Measurements from ENCODE around the gene SLC25A1.

SLC25A1 gene

DNA sequence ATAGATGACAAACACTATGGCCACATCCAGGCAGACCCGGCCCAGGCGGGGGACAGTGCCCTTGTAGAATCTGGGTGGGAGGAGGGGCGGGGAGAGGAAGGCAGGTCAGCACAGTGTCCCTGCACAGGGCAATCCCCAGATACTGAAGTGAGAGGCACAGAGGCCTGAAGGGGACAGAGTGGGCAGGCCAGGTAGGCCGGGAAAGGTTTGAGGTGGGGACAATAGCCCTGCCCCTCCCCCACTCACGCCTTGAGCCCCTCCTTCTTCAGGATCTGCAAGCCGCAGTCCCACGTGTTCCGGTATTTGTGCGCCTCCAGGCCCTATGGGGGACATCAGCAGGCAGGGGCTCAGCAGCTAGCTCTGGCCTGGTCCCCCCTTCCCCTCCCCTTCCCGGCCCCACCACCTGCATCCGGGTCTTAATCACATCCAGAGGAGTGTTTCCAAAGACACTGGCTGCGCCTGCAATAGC is 2.3 kb downstream of the SLC25A1 start:
- no peak overlapping the region for H2AFZ ChIP-seq (ENCODE audit: low read depth, low read length)
- H3K9me3 ChIP-seq (ENCODE audit: insufficient read depth, low read length) = no peaks in the 10 kb centered on the region
- H3K79me2 ChIP-seq (ENCODE audit: low read length) = peaks cover 61% of the 10 kb centered on the region
- H3K27ac ChIP-seq (ENCODE audit: low read length) = no peak overlapping the region
- H3K36me3 ChIP-seq (replicated peaks; ENCODE audit: low read depth, low read length) = peaks cover 7% of the 10 kb centered on the region
- no peak overlapping the region for H3K4me3 ChIP-seq (ENCODE audit: low read length)
- peaks cover 41% of the 10 kb centered on the region for H3K4me1 ChIP-seq (ENCODE audit: low read length)
- H3K27me3 ChIP-seq (ENCODE audit: low read depth, low read length) = no peaks in the 10 kb centered on the region
- H3K4me2 ChIP-seq (ENCODE audit: low read length) = no peak overlapping the region
- TF ChIP-seq EZH2phosphoT487 (IDR thresholded peaks at IDR 0.05; ENCODE audit: low read depth) = no peak
- TF ChIP-seq, protein P1, sequence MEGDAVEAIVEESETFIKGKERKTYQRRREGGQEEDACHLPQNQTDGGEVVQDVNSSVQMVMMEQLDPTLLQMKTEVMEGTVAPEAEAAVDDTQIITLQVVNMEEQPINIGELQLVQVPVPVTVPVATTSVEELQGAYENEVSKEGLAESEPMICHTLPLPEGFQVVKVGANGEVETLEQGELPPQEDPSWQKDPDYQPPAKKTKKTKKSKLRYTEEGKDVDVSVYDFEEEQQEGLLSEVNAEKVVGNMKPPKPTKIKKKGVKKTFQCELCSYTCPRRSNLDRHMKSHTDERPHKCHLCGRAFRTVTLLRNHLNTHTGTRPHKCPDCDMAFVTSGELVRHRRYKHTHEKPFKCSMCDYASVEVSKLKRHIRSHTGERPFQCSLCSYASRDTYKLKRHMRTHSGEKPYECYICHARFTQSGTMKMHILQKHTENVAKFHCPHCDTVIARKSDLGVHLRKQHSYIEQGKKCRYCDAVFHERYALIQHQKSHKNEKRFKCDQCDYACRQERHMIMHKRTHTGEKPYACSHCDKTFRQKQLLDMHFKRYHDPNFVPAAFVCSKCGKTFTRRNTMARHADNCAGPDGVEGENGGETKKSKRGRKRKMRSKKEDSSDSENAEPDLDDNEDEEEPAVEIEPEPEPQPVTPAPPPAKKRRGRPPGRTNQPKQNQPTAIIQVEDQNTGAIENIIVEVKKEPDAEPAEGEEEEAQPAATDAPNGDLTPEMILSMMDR (IDR thresholded peaks at IDR 0.05; ENCODE audit: low read depth, low read length) = no peak
- no peak overlapping the region for H3K9ac ChIP-seq (ENCODE audit: low read length)
- peaks cover 15% of the 10 kb centered on the region; the same call in 1 of the 2 replicates for H4K20me1 ChIP-seq (ENCODE audit: insufficient read depth, low read length)

DNA sequence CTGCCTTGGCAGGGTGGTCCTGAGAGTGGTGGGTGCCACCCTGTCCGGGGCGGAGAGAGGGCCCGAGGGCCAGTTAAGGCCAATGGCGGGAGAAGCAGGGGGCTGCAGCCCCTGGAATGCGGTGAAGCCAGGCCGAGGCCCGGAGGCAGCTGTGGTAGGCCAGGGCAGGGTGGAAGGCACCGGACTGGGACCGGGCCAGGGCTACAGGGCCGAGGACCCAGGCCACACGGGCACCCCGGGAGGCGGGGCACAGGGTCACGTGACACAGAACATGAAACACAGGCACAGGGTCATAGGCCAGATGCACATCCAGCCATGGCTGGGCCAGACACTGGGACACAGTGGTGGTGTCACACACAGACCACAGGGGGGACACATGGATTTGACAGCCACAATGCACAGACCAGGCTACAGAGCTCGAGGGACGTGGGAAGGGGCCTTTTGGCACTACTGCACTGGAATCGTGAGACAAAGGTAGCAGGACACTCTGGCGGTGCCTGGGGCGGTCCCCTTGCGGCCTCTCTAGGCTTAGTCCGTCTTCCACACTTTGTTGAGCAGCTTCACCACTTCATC is 2.8 kb downstream of the SLC25A1 start:
- Histone ChIP-seq H3K79me2 (ENCODE audit: low read length) (peaks cover 66% of the 10 kb centered on the region), H3K27ac (ENCODE audit: low read length) (no peak overlapping the region), H2AFZ (ENCODE audit: low read depth, low read length) (no peak overlapping the region), H3K4me1 (ENCODE audit: low read length) (peaks cover 43% of the 10 kb centered on the region), H3K9me3 (ENCODE audit: insufficient read depth, low read length) (no peaks in the 10 kb centered on the region), H3K27me3 (ENCODE audit: low read depth, low read length) (no peaks in the 10 kb centered on the region), H3K9ac (ENCODE audit: low read length) (no peak overlapping the region), H3K4me2 (ENCODE audit: low read length) (no peak overlapping the region), H4K20me1 (ENCODE audit: insufficient read depth, low read length) (peaks cover 15% of the 10 kb centered on the region; the same call in 1 of the 2 replicates), H3K4me3 (ENCODE audit: low read length) (no peak overlapping the region), H3K36me3 (replicated peaks; ENCODE audit: low read depth, low read length) (peaks cover 7% of the 10 kb centered on the region)
- no peak for TF ChIP-seq EZH2phosphoT487 (IDR thresholded peaks at IDR 0.05; ENCODE audit: low read depth)
- TF ChIP-seq, protein P1 (IDR thresholded peaks at IDR 0.05; ENCODE audit: low read depth, low read length) = no peak

DNA sequence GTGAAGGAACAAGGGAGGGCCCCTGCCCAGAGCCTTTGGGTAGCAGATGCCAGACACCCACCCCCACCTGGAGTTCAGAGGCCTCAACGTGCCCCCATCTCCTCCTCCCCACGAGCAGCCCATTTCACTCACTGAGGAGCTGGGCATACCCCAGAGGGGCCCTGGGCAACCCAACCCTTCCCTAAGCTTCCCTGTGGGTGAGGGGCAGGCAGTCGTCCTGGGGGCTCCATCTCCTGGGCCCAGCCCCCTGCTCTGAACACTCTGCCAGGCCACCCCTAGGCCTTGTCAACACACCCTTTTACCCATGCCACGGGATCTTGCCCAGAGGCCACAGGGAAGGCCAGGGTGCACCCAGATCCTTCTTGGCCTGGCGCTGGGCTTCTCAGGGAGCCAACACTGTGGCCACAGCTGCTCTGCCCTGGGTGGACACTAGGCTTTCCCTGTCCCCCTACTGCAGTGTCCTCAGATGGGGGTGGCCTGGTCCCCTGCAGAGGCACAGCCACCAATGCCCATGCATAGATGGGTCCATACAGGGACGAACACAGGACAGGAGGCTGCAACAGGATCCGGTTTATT is 3.4 kb downstream of the SLC25A1 start:
- Histone ChIP-seq H3K9me3 (ENCODE audit: insufficient read depth, low read length) (no peaks in the 10 kb centered on the region), H2AFZ (ENCODE audit: low read depth, low read length) (no peak overlapping the region), H3K9ac (ENCODE audit: low read length) (no peak overlapping the region), H3K79me2 (ENCODE audit: low read length) (peaks cover 69% of the 10 kb centered on the region), H3K4me1 (ENCODE audit: low read length) (peaks cover 49% of the 10 kb centered on the region), H3K27me3 (ENCODE audit: low read depth, low read length) (no peaks in the 10 kb centered on the region), H3K4me2 (ENCODE audit: low read length) (peak overlapping the region; percentile 99; the same call in 1 of the 2 replicates), H3K27ac (ENCODE audit: low read length) (no peak overlapping the region; the same call in 1 of the 2 replicates), H3K36me3 (replicated peaks; ENCODE audit: low read depth, low read length) (peaks cover 7% of the 10 kb centered on the region), H4K20me1 (ENCODE audit: insufficient read depth, low read length) (peaks cover 15% of the 10 kb centered on the region; the same call in 1 of the 2 replicates), H3K4me3 (ENCODE audit: low read length) (no peak overlapping the region)
- TF ChIP-seq, protein P1 (IDR thresholded peaks at IDR 0.05; ENCODE audit: low read depth, low read length) = no peak
- no peak for TF ChIP-seq EZH2phosphoT487 (IDR thresholded peaks at IDR 0.05; ENCODE audit: low read depth)
